ENCODE measurements around the gene RBM42.
"Not testable (repeated sequence)": the region's sequence is repeated elsewhere in the genome, so short reads cannot be mapped to it uniquely, and the experiment has no call there.

RBM42 gene

GRCh38 chr19:35645680-35646511, 17.1 kb downstream of the RBM42 start:
- Histone ChIP-seq H3K36me3 (ENCODE audit: control insufficient read depth in 1 of 2, insufficient read depth in 2 of 2, low read depth in 1 of 2, low read length in 2 of 2) (peaks cover 1 to 9% of the 10 kb centered on the region in 2 experiments), H3K14ac (ENCODE audit: low read length in 2 of 2) (no peak overlapping the region), H3K27ac (ENCODE audit: low read length, poor library complexity, severe bottlenecking) (no peak overlapping the region), H2BK15ac (ENCODE audit: low read depth, poor library complexity, severe bottlenecking) (no peak overlapping the region), H2AFZ (ENCODE audit: low read depth, low read length) (no peak overlapping the region), H2BK120ac (ENCODE audit: low read depth, low read length) (no peak overlapping the region), H4K8ac (ENCODE audit: low read length) (peak overlapping the region; percentile 4), H3K9ac (ENCODE audit: low read length) (no peak overlapping the region), H3K79me1 (replicated peaks; ENCODE audit: low read length, poor library complexity, severe bottlenecking) (peaks cover 4% of the 10 kb centered on the region), H3K4me2 (ENCODE audit: low read length, poor library complexity, severe bottlenecking) (no peak overlapping the region), H3K27me3 (ENCODE audit: control insufficient read depth in 1 of 2, insufficient read depth in 1 of 2, low read length in 2 of 2) (no peaks in the 10 kb centered on the region), H3K23ac (ENCODE audit: low read length in 2 of 2) (no peak overlapping the region), H3K9me3 (ENCODE audit: control insufficient read depth, low read length) (no peaks in the 10 kb centered on the region), H3K4me3 (ENCODE audit: insufficient read depth in 1 of 2, low read depth in 1 of 2, low read length in 2 of 2) (no peak overlapping the region), H4K91ac (ENCODE audit: low read length) (no peak overlapping the region), H3K18ac (ENCODE audit: low read depth in 1 of 2, low read length in 2 of 2) (no peak overlapping the region), H2AK5ac (ENCODE audit: low read length, severe bottlenecking) (no peak overlapping the region), H3K4me1 (ENCODE audit: control insufficient read depth, insufficient read depth, low read depth, low read length) (peaks cover 23% of the 10 kb centered on the region), H2BK12ac (ENCODE audit: low read length in 2 of 2) (peak overlapping the region; percentile 4 to 34), H2BK5ac (ENCODE audit: low read depth, low read length, poor library complexity, severe bottlenecking) (no peak overlapping the region), H3K4ac (ENCODE audit: low read depth in 1 of 2, low read length in 2 of 2) (no peak overlapping the region)
- DNase-seq: no peak
- WGBS: 74% methylated on average over 6 of the region's 7 CpGs

- Histone ChIP-seq H3K36me3 (ENCODE audit: control insufficient read depth in 1 of 2, insufficient read depth in 2 of 2, low read depth in 1 of 2, low read length in 2 of 2) (peaks cover 13 to 19% of the 10 kb centered on the region in 2 experiments), H2AK5ac (ENCODE audit: low read length, severe bottlenecking) (no peak within 1 kb of the TSS), H3K18ac (ENCODE audit: low read depth in 1 of 2, low read length in 2 of 2) (peak within 1 kb of the TSS; percentile 12 to 48), H4K8ac (ENCODE audit: low read length) (no peak within 1 kb of the TSS), H3K9ac (ENCODE audit: low read length) (peak within 1 kb of the TSS; percentile 96), H2BK12ac (ENCODE audit: low read length in 2 of 2) (peak within 1 kb of the TSS in 1 of 2 experiments; percentile 55), H3K79me1 (replicated peaks; ENCODE audit: low read length, poor library complexity, severe bottlenecking) (peaks cover 13% of the 10 kb centered on the region), H3K4ac (ENCODE audit: low read depth in 1 of 2, low read length in 2 of 2) (peak within 1 kb of the TSS in 1 of 2 experiments; percentile 78), H2BK120ac (ENCODE audit: low read depth, low read length) (no peak within 1 kb of the TSS), H2BK5ac (ENCODE audit: low read depth, low read length, poor library complexity, severe bottlenecking) (no peak within 1 kb of the TSS), H2BK15ac (ENCODE audit: low read depth, poor library complexity, severe bottlenecking) (no peak within 1 kb of the TSS), H4K91ac (ENCODE audit: low read length) (no peak within 1 kb of the TSS), H3K4me3 (ENCODE audit: insufficient read depth in 1 of 2, low read depth in 1 of 2, low read length in 2 of 2) (peak within 1 kb of the TSS; percentile 74 to 96), H3K14ac (ENCODE audit: low read length in 2 of 2) (no peak within 1 kb of the TSS), H3K23ac (ENCODE audit: low read length in 2 of 2) (no peak within 1 kb of the TSS), H3K27me3 (ENCODE audit: control insufficient read depth in 1 of 2, insufficient read depth in 1 of 2, low read length in 2 of 2) (no peaks in the 10 kb centered on the region), H3K4me1 (ENCODE audit: control insufficient read depth, insufficient read depth, low read depth, low read length) (peaks cover 9% of the 10 kb centered on the region), H3K4me2 (ENCODE audit: low read length, poor library complexity, severe bottlenecking) (peak within 1 kb of the TSS; percentile 59), H3K9me3 (ENCODE audit: control insufficient read depth, low read length) (no peaks in the 10 kb centered on the region), H3K27ac (ENCODE audit: low read length, poor library complexity, severe bottlenecking) (peak within 1 kb of the TSS; percentile 43), H2AFZ (ENCODE audit: low read depth, low read length) (peak within 1 kb of the TSS; percentile 80)
- WGBS: under 1% methylated on average over 46 of the region's 46 CpGs
- DNase-seq: peak; percentile 99
Measured at GRCh38 chr19:35648017-35648961, 19.5 kb downstream of the RBM42 start, which contains the start of gene COX6B1. COX6B1 (plus strand) TSS chr19:35648323; CDS start chr19:35651244, 2,921 bp downstream.

- H3K4me1 ChIP-seq (ENCODE audit: control insufficient read depth, insufficient read depth, low read depth, low read length): peaks cover 3% of the 10 kb centered on the region
- no peak overlapping the region for H2BK12ac ChIP-seq (ENCODE audit: low read length in 2 of 2)
- no peak overlapping the region for H3K4me2 ChIP-seq (ENCODE audit: low read length, poor library complexity, severe bottlenecking)
- H3K27me3 ChIP-seq (ENCODE audit: control insufficient read depth in 1 of 2, insufficient read depth in 1 of 2, low read length in 2 of 2): no peaks in the 10 kb centered on the region
- H2AFZ ChIP-seq (ENCODE audit: low read depth, low read length): no peak overlapping the region
- no peak overlapping the region for H2BK120ac ChIP-seq (ENCODE audit: low read depth, low read length)
- H3K9me3 ChIP-seq (ENCODE audit: control insufficient read depth, low read length): no peaks in the 10 kb centered on the region
- no peak overlapping the region for H3K27ac ChIP-seq (ENCODE audit: low read length, poor library complexity, severe bottlenecking)
- no peak overlapping the region for H3K14ac ChIP-seq (ENCODE audit: low read length in 2 of 2)
- no peak overlapping the region for H4K8ac ChIP-seq (ENCODE audit: low read length)
- H3K4ac ChIP-seq (ENCODE audit: low read depth in 1 of 2, low read length in 2 of 2): no peak overlapping the region
- H2BK15ac ChIP-seq (ENCODE audit: low read depth, poor library complexity, severe bottlenecking): no peak overlapping the region
- 96% methylated on average over 9 of the region's 9 CpGs for WGBS
- H3K9ac ChIP-seq (ENCODE audit: low read length): no peak overlapping the region
- no peak overlapping the region for H3K4me3 ChIP-seq (ENCODE audit: insufficient read depth in 1 of 2, low read depth in 1 of 2, low read length in 2 of 2)
- no peak overlapping the region for H2AK5ac ChIP-seq (ENCODE audit: low read length, severe bottlenecking)
- H3K23ac ChIP-seq (ENCODE audit: low read length in 2 of 2): no peak overlapping the region
- H3K36me3 ChIP-seq (ENCODE audit: control insufficient read depth in 1 of 2, insufficient read depth in 2 of 2, low read depth in 1 of 2, low read length in 2 of 2): peaks cover 27 to 37% of the 10 kb centered on the region in 2 experiments
- no peak for DNase-seq
- no peak overlapping the region for H2BK5ac ChIP-seq (ENCODE audit: low read depth, low read length, poor library complexity, severe bottlenecking)
- peaks cover 20% of the 10 kb centered on the region for H3K79me1 ChIP-seq (replicated peaks; ENCODE audit: low read length, poor library complexity, severe bottlenecking)
- H4K91ac ChIP-seq (ENCODE audit: low read length): no peak overlapping the region
- H3K18ac ChIP-seq (ENCODE audit: low read depth in 1 of 2, low read length in 2 of 2): no peak overlapping the region
Measured at GRCh38 chr19:35650581-35650980, 21.7 kb downstream of the RBM42 start.

GRCh38 chr19:35654828-35655227, 26.0 kb downstream of the RBM42 start:
- not testable (repeated sequence) for H2BK15ac ChIP-seq (ENCODE audit: low read depth, poor library complexity, severe bottlenecking); H3K9ac ChIP-seq (ENCODE audit: low read length); DNase-seq; H3K27me3 ChIP-seq (ENCODE audit: control insufficient read depth in 1 of 2, insufficient read depth in 1 of 2, low read length in 2 of 2); H3K14ac ChIP-seq (ENCODE audit: low read length in 2 of 2); H2BK5ac ChIP-seq (ENCODE audit: low read depth, low read length, poor library complexity, severe bottlenecking); H2BK12ac ChIP-seq (ENCODE audit: low read length in 2 of 2); H3K27ac ChIP-seq (ENCODE audit: low read length, poor library complexity, severe bottlenecking); H2AFZ ChIP-seq (ENCODE audit: low read depth, low read length); H3K9me3 ChIP-seq (ENCODE audit: control insufficient read depth, low read length); H3K4ac ChIP-seq (ENCODE audit: low read depth in 1 of 2, low read length in 2 of 2); H3K18ac ChIP-seq (ENCODE audit: low read depth in 1 of 2, low read length in 2 of 2); H3K23ac ChIP-seq (ENCODE audit: low read length in 2 of 2); H2BK120ac ChIP-seq (ENCODE audit: low read depth, low read length); H2AK5ac ChIP-seq (ENCODE audit: low read length, severe bottlenecking); H4K91ac ChIP-seq (ENCODE audit: low read length); H3K4me3 ChIP-seq (ENCODE audit: insufficient read depth in 1 of 2, low read depth in 1 of 2, low read length in 2 of 2); H4K8ac ChIP-seq (ENCODE audit: low read length); H3K4me1 ChIP-seq (ENCODE audit: control insufficient read depth, insufficient read depth, low read depth, low read length); H3K4me2 ChIP-seq (ENCODE audit: low read length, poor library complexity, severe bottlenecking)
- Histone ChIP-seq H3K36me3 (ENCODE audit: control insufficient read depth in 1 of 2, insufficient read depth in 2 of 2, low read depth in 1 of 2, low read length in 2 of 2) (peaks cover 58 to 77% of the 10 kb centered on the region in 2 experiments), H3K79me1 (replicated peaks; ENCODE audit: low read length, poor library complexity, severe bottlenecking) (peaks cover 30% of the 10 kb centered on the region)
- WGBS: 98% methylated on average over 6 of the region's 6 CpGs
